NB4 (cell line): Measurements from ENCODE around the gene HTR7.

Experiments used
- POLR2A ChIP-seq: IDR thresholded peaks from 2 replicates; pipeline ENCODE4 v1.6.1; 2011; ENCODE audit warnings: mild to moderate bottlenecking; ENCODE audit not compliant: insufficient read length; ENCODE audit errors: extremely low read depth
- TF ChIP-seq, protein P1 (sequence below): IDR thresholded peaks from one replicate; pipeline ENCODE4 v1.5.1; 2012; ENCODE audit warnings: low read depth, low read length

- TF ChIP-seq, protein P1, sequence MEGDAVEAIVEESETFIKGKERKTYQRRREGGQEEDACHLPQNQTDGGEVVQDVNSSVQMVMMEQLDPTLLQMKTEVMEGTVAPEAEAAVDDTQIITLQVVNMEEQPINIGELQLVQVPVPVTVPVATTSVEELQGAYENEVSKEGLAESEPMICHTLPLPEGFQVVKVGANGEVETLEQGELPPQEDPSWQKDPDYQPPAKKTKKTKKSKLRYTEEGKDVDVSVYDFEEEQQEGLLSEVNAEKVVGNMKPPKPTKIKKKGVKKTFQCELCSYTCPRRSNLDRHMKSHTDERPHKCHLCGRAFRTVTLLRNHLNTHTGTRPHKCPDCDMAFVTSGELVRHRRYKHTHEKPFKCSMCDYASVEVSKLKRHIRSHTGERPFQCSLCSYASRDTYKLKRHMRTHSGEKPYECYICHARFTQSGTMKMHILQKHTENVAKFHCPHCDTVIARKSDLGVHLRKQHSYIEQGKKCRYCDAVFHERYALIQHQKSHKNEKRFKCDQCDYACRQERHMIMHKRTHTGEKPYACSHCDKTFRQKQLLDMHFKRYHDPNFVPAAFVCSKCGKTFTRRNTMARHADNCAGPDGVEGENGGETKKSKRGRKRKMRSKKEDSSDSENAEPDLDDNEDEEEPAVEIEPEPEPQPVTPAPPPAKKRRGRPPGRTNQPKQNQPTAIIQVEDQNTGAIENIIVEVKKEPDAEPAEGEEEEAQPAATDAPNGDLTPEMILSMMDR, result no peak
- no peak for TF ChIP-seq POLR2A
These were observed 32.5 kb upstream of the HTR7 start for GRCh38 chr10:90890347-90890746.
